GM13976 (cell line): ENCODE measurements around the gene DSCAML1.

Experiments used
- DNase-seq: peaks from one replicate; pipeline ENCODE4 v3.0.0; 2012; ENCODE audit warnings: low spot score
- in situ Hi-C: fragments of 300-500 bp; cut with MboI; formaldehyde crosslinking; loops from one replicate; pipeline ENCODE4 v1.12.0; 2022; ENCODE audit warnings: low sequenced_read_pairs, mixed read lengths, inconsistent platforms; ENCODE audit not compliant: unreplicated experiment
- TF ChIP-seq, protein P1 (sequence below): IDR thresholded peaks from 2 replicates; pipeline ENCODE4 v1.5.1; 2012; ENCODE audit warnings: borderline replicate concordance, mild to moderate bottlenecking; ENCODE audit not compliant: insufficient read depth; ENCODE audit errors: extremely low read depth, missing control alignments, control extremely low read depth

The DSCAML1 gene

DNA sequence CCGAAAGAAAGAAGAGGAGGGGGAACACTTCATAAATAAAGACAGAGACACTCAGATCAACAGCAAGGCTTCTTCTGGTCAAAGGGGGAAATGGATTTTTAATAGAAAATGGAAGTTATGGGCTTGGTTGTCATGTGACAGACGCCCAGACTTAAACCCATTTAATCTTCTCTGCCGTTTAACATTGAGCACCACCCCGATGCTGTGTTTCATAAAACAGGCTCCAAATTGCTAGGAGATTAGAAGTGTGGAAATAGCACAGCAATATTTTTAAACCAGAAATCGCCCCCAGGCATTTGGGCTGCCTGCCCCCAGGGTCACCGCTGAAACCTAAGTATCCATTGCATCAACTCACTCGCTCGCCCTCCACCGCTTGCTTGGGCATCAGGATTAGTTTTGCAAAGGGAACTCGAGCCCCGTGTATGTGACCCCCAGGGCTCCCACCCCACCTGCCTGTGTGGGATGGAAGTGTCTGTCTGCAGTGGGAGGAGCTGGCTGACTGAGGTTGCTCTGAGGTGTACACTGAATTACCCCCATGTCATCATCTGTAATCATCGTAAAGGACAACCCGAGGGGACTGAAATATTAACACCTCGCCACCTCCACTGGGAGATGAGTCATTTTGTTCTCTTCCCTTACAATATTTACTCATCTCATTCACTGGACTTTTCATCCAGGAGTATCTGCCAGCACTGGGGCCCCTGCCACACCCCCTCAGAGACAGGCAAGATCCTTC lies 10.7 kb downstream of the DSCAML1 start:
- DNase-seq = no peak
- in situ Hi-C loops = no loop called here
- TF ChIP-seq, protein P1, sequence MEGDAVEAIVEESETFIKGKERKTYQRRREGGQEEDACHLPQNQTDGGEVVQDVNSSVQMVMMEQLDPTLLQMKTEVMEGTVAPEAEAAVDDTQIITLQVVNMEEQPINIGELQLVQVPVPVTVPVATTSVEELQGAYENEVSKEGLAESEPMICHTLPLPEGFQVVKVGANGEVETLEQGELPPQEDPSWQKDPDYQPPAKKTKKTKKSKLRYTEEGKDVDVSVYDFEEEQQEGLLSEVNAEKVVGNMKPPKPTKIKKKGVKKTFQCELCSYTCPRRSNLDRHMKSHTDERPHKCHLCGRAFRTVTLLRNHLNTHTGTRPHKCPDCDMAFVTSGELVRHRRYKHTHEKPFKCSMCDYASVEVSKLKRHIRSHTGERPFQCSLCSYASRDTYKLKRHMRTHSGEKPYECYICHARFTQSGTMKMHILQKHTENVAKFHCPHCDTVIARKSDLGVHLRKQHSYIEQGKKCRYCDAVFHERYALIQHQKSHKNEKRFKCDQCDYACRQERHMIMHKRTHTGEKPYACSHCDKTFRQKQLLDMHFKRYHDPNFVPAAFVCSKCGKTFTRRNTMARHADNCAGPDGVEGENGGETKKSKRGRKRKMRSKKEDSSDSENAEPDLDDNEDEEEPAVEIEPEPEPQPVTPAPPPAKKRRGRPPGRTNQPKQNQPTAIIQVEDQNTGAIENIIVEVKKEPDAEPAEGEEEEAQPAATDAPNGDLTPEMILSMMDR = no peak

DNA sequence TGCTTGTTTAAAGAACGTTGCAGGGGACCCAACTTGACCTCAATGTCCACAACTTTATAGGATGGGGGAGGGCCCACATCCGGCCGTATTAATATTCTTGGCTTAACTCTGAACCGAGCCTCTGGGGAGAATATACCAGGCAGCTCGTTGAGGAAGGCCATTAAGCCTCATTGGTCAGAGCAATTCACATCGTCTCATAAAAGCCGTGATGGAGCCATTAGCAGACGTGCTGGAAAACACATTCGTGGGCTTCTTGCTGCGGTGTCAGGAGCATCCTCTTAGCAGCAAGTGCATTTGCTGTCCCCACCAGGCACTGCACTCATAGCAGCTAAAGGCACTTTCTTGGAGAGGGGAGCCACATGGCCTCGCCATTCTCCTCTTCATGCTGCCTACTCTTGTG lies 14.9 kb downstream of the DSCAML1 start:
- TF ChIP-seq, protein P1 = no peak
- in situ Hi-C loops = no loop called here
- no peak for DNase-seq

DNA sequence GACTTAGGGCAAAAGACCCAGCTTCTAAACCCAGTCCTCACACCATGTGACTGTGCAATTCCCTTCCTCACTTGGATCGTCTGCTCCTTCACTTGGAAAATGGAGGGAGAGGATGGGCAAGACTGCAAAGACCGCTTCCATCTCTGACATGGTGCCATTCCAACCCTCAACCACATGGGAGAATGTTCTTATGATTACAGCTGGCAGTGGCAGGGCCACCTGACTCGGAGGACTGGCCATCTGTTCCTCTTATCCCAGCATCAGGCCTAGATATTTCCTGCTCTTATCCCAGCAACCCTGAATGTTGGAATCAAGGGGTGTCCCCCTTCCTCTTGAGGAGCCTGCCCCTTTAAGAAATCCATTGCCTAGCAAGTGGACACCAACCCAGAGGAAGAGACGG lies 15.4 kb downstream of the DSCAML1 start:
- in situ Hi-C loops = no loop called here
- TF ChIP-seq, protein P1 = no peak
- no peak for DNase-seq

DNA sequence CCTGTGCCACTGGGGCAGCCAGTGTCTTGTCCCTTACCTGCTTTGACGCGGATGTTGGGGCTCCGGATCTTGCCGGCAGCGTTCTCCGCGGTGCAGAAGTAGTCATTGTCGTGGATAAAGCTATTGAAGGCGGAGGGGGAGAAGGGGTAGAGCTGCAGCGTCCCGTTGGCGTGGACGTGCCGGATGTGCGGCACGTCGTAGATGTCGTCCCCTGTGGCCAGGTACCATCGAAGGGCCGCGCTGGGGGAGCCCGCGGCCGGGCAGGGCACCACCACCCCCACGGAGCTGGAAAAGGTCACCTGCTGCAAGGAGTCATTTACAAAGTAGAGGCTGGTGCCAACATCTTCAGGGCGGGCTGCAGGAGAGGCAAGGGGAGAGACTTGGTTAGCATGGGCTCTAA lies 16.6 kb downstream of the DSCAML1 start:
- no peak for DNase-seq
- in situ Hi-C loops = no loop called here
- TF ChIP-seq, protein P1 = no peak

DNA sequence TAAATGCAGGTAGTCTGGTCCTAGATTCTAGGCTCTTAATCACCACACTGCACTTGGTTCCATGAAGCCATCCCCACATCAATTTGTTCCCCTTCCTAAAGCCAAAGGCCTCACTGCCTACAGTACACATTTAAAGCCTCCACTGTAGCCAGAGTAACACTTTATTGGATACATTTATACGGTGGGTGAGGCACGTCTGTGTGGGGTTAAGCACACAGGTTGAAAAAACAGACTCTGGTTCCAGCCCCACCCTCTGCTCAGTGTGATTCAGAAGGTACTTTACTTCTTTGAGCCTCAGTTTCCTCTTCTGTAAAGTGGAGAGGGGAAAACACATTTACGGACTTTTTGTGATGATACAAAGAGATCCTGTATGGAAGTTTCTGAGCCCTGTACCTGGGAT lies 22.5 kb downstream of the DSCAML1 start:
- no peak for DNase-seq
- in situ Hi-C loops = no loop called here
- TF ChIP-seq, protein P1 = no peak

DNA sequence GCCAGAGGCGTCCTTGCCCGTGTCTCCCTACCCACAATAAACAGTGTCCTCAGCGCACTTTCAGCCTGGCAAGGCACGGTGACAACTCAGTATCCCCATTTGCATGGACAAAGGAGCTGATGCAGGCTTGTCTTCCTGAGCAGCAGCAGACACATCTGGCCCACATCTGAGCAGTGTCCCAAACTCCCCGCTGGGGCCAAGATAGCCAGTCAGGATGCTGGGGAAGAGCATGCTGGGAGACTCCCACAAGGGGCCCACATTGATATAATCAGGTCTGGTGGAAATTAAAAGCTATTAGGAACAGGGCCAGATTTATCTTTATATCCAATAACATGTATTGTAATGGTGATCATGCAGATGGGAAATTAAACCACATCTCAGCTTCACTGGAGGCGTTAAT lies 24.7 kb downstream of the DSCAML1 start:
- in situ Hi-C loops = no loop called here
- DNase-seq = no peak

More for the DNA sequence above, 24.7 kb downstream of the DSCAML1 start:
- TF ChIP-seq, protein P1 = no peak
